ENCODE data around the gene EDC4.
"Not testable (repeated sequence)": the region's sequence is repeated elsewhere in the genome, so short reads cannot be mapped to it uniquely, and the experiment has no call there.

The EDC4 gene

GRCh38 chr16:67853670-67854069 lies 19.2 kb upstream of the EDC4 start:
- no peak for DNase-seq

- DNase-seq = no peak
These were observed 17.1 kb upstream of the EDC4 start for GRCh38 chr16:67855789-67856188.

GRCh38 chr16:67856927-67857546 lies 15.8 kb upstream of the EDC4 start:
- DNase-seq = no peak

- no peak for DNase-seq
These were observed 15.2 kb upstream of the EDC4 start for GRCh38 chr16:67857547-67858233.

- no peak for DNase-seq
These were observed 14.4 kb upstream of the EDC4 start for GRCh38 chr16:67858500-67858899.

GRCh38 chr16:67860589-67861398 lies 12.1 kb upstream of the EDC4 start:
- DNase-seq = no peak

- no peak for DNase-seq
These were observed 11.0 kb upstream of the EDC4 start for GRCh38 chr16:67861877-67862276.

GRCh38 chr16:67862623-67863583 lies 9.9 kb upstream of the EDC4 start:
- DNase-seq = peak; percentile 64

GRCh38 chr16:67864044-67864443 lies 8.8 kb upstream of the EDC4 start:
- not testable (repeated sequence) for DNase-seq

GRCh38 chr16:67864594-67864993 lies 8.3 kb upstream of the EDC4 start:
- DNase-seq = no peak

GRCh38 chr16:67865318-67865717 lies 7.5 kb upstream of the EDC4 start:
- DNase-seq = no peak

GRCh38 chr16:67868290-67868689 lies 4.6 kb upstream of the EDC4 start:
- DNase-seq = no peak

- DNase-seq = no peak
These were observed 3.2 kb upstream of the EDC4 start for GRCh38 chr16:67869653-67870052.

- DNase-seq = no peak
These were observed 1.6 kb upstream of the EDC4 start for GRCh38 chr16:67871256-67871655.

- DNase-seq = no peak
These were observed 671 bp upstream of the EDC4 start for GRCh38 chr16:67872131-67872630.

GRCh38 chr16:67873435-67874370 lies 851 bp downstream of the EDC4 start:
- no peak for DNase-seq

- no peak for DNase-seq
These were observed 1.5 kb downstream of the EDC4 start for GRCh38 chr16:67874372-67874771.

- no peak for DNase-seq
These were observed 4.2 kb downstream of the EDC4 start for GRCh38 chr16:67877064-67877463.

GRCh38 chr16:67878232-67878631 lies 5.4 kb downstream of the EDC4 start:
- DNase-seq = no peak

GRCh38 chr16:67878846-67879245 lies 6.0 kb downstream of the EDC4 start:
- no peak for DNase-seq

- no peak for DNase-seq
These were observed 6.6 kb downstream of the EDC4 start for GRCh38 chr16:67879462-67879861.

Measured in left hindlimb (tissue), 1 donor.